Lower lobe of right lung (tissue), 2 donors: Measurements from ENCODE around the gene GARIN5A. TPM values are rescaled to one million over a fixed set of nuclear protein-coding genes. Genes with fewer than 3 reads are reported as not detected.
A peak's percentile ranks its signal among the peaks of the same experiment; 100 is the strongest.

Source experiments
- ATAC-seq, 2 donors: fragments of 200-7000 bp; cut with Tn5 transposase; one replicate each; pipeline ENCODE4 v1.9.1; 2020 to 2022; ENCODE audit warnings: mild to moderate bottlenecking in 2 of 2, moderate library complexity in 2 of 2
- DNase-seq: peaks from one replicate; pipeline ENCODE4 v3.0.0-alpha.2; 2020
- H3K27ac ChIP-seq: fragments of 200-600 bp; one replicate; pipeline ENCODE4 v1.8.0; 2022
- H3K27me3 ChIP-seq: fragments of 200-600 bp; one replicate; pipeline ENCODE4 v1.8.0; 2022; ENCODE audit warnings: low read depth
- H3K36me3 ChIP-seq: fragments of 200-600 bp; one replicate; pipeline ENCODE4 v1.8.0; 2022; ENCODE audit warnings: mild to moderate bottlenecking
- H3K4me1 ChIP-seq: fragments of 200-600 bp; one replicate; pipeline ENCODE4 v1.8.0; 2022
- H3K4me3 ChIP-seq: fragments of 200-600 bp; one replicate; pipeline ENCODE4 v1.8.0; 2022; ENCODE audit warnings: mild to moderate bottlenecking
- H3K9me3 ChIP-seq: fragments of 200-600 bp; one replicate; pipeline ENCODE4 v1.8.0; 2022
- intact Hi-C: fragments of 100-400 bp; cut with DNase I; formaldehyde crosslinking; loops from one replicate; pipeline ENCODE4 v1.11.0; 2022
- total RNA-seq: library from RNA; stranded (reverse); fragmentation: NEBNext Ultra II Directional; extraction: Animal tissue kit (Norgen Biotek cat#: 25700); gene quantifications from one replicate; pipeline ENCODE4 v1.2.1, GENCODE V29; 2021
- TF ChIP-seq, protein P1 (sequence below): fragments of 200-600 bp; IDR thresholded peaks from one replicate; pipeline ENCODE4 v1.8.0; 2022; ENCODE audit warnings: antibody characterized with exemption, mild to moderate bottlenecking
- donor health status: DM: no; HTN: yes; CAD: no; lungs with severe emphysema.

GARIN5A gene
- total RNA-seq, 1 donor from 2014 or later: 2.2 TPM

DNA sequence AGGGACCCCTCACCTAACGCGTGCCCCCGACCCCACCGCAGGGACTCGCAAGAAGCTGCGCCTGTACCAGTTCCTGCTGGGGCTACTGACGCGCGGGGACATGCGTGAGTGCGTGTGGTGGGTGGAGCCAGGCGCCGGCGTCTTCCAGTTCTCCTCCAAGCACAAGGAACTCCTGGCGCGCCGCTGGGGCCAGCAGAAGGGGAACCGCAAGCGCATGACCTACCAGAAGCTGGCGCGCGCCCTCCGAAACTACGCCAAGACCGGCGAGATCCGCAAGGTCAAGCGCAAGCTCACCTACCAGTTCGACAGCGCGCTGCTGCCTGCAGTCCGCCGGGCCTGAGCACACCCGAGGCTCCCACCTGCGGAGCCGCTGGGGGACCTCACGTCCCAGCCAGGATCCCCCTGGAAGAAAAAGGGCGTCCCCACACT lies 48.6 kb downstream of the GARIN5A start:
- peak overlapping the region; percentile 72 for H3K27ac ChIP-seq

DNA sequence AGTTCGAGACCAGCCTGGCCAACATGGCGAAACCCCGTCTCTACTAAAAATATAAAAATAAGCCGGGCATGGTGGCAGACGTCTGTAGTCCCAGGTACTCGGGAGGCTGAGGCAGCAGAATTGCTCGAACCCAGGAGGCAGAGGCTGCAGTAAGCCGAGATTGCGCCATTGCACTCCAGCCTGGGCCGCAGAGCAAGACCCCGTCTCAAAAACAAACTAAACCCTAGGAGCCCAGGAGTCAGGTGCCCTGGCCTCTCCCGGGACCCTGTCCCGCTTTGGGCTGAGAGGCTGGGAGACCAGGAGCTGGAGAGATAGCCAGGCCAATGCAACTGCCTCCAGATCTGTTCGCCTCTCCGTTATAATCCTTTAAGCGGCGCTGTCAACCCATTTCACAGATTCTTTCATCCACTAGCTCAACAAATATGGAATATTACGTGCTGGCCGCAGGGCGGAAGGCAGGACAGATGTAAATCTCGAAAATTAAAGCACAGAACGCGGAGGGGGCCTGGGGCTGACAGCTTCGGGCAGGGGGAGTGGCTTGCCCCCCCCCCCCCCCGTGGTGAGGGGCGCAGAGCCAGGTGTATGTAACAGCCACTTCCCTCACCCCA lies 49.2 kb downstream of the GARIN5A start:
- peaks cover 14% of the 10 kb centered on the region for H3K27me3 ChIP-seq
- H3K9me3 ChIP-seq: no peaks in the 10 kb centered on the region
- H3K36me3 ChIP-seq: no peaks in the 10 kb centered on the region
- peak overlapping the region; percentile 42 for H3K4me3 ChIP-seq
- H3K4me1 ChIP-seq: peaks cover 19% of the 10 kb centered on the region
- H3K27ac ChIP-seq: peak overlapping the region; percentile 72
- no peak for DNase-seq
- TF ChIP-seq, protein P1, sequence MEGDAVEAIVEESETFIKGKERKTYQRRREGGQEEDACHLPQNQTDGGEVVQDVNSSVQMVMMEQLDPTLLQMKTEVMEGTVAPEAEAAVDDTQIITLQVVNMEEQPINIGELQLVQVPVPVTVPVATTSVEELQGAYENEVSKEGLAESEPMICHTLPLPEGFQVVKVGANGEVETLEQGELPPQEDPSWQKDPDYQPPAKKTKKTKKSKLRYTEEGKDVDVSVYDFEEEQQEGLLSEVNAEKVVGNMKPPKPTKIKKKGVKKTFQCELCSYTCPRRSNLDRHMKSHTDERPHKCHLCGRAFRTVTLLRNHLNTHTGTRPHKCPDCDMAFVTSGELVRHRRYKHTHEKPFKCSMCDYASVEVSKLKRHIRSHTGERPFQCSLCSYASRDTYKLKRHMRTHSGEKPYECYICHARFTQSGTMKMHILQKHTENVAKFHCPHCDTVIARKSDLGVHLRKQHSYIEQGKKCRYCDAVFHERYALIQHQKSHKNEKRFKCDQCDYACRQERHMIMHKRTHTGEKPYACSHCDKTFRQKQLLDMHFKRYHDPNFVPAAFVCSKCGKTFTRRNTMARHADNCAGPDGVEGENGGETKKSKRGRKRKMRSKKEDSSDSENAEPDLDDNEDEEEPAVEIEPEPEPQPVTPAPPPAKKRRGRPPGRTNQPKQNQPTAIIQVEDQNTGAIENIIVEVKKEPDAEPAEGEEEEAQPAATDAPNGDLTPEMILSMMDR: no peak
- intact Hi-C loops: no loop called here
- ATAC-seq: no peak

More for the DNA sequence above, 48.6 kb downstream of the GARIN5A start:
- Histone ChIP-seq H3K9me3 (no peaks in the 10 kb centered on the region), H3K4me1 (peaks cover 22% of the 10 kb centered on the region), H3K4me3 (peak overlapping the region; percentile 42), H3K27me3 (peaks cover 16% of the 10 kb centered on the region), H3K36me3 (no peaks in the 10 kb centered on the region)
- peak; percentile 96 for DNase-seq
- TF ChIP-seq, protein P1: no peak
- intact Hi-C loops: no loop called here
- peak; percentile 73 to 79 for ATAC-seq

DNA sequence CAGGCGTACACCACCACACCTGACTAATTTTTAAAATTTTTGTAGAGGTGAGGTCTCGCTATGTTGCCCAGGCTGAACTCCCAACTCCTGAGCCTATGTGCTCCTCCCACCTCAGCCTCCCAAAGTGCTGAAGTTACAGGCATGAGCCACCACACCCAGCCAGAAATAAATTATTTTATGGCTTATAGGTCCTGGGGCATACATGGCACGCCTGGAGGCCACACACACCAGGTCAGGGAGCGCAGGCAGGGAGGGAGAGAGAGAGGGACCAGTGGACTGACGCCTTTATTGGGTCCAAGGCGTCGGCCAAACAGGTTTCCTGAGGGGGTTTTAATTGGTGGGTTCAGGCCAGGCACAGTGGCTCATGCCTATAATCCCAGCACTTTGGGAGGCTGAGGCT lies 51.1 kb downstream of the GARIN5A start:
- Histone ChIP-seq H3K36me3 (no peaks in the 10 kb centered on the region), H3K27me3 (peaks cover 26% of the 10 kb centered on the region), H3K4me3 (no peak overlapping the region), H3K27ac (no peak overlapping the region), H3K9me3 (no peaks in the 10 kb centered on the region), H3K4me1 (peaks cover 12% of the 10 kb centered on the region)
- ATAC-seq (no peak), DNase-seq (no peak)
- intact Hi-C loops: no loop called here
- TF ChIP-seq, protein P1: no peak

DNA sequence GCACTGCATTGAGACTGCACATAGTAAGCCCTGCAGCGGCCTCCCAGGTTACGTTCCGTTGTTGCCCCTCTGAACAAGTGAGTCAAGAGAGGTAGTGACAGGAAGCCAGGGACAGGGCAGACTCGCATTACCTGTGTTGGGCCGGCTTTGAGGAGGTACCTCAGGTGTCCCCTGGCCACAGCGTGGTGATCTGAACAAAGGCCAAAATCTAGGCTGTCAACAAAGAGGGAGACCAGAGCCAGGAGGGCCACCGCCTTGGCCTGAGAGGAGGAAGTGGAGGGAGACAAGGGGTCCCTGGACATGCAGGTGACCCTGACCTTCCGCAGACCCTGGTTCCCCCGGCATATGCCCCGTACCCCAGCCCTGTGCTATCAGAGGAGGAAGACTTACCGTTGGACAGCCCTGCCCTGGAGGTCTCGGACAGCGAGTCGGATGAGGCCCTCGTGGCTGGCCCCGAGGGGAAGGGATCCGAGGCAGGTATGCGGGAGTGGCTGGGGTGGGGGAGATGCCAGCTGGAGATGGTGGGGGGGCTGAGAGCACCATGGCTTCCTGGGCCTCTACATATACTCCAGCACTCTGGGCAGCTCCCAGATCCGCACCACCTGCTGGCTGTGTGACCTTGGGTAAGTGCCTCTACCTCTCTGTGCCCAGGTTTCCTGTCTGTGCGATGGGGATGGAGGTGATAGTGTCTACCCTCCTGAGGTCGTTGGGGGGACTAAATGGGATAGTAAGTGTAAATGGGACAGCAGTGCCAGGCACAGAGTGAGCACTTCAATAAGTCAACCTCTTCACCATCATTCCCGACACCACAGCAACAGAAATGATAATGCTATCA lies 53.2 kb downstream of the GARIN5A start:
- intact Hi-C loops: no loop called here
- peaks cover 10% of the 10 kb centered on the region for H3K4me1 ChIP-seq
- DNase-seq (no peak), ATAC-seq (no peak)
- H3K27ac ChIP-seq: no peak overlapping the region
- H3K4me3 ChIP-seq: no peak overlapping the region
- H3K27me3 ChIP-seq: peaks cover 40% of the 10 kb centered on the region
- no peaks in the 10 kb centered on the region for H3K9me3 ChIP-seq
- TF ChIP-seq, protein P1: no peak
- H3K36me3 ChIP-seq: no peaks in the 10 kb centered on the region

DNA sequence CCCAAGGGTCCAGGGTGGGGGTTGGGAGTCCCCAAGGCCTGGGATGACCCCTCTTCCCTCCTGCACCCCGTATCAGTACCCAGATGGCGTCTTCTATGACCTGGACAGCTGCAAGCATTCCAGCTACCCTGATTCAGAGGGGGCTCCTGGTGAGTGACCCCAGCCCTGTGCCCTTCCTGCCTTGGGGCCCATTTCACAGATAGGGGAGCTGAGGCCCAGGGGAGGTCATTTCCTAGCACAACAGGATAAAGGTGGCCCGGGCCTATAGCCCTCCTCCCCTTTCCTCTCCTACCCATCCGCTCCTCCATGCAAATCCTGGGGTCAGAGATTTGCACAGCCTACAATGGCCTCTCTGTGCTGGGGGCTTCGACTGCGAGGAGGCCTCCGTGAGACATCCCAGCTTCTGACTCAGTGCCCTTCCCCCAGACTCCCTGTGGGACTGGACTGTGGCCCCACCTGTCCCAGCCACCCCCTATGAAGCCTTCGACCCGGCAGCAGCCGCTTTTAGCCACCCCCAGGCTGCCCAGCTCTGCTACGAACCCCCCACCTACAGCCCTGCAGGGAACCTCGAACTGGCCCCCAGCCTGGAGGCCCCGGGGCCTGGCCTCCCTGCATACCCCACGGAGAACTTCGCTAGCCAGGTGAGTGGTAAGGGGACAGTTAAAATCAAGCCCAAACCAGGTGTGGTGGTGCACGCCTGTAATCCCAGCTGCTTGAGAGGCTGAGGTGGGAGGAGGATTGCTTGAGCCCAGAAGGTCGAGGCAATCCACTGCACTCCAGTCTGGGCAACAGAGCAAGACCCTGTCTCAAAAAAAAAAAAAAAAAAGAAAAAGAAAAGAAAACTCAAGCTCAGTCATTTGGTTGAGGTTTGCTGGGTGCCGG lies 54.0 kb downstream of the GARIN5A start:
- ATAC-seq: no peak
- Histone ChIP-seq H3K27ac (no peak overlapping the region), H3K4me3 (no peak overlapping the region), H3K4me1 (peaks cover 1% of the 10 kb centered on the region), H3K27me3 (peaks cover 49% of the 10 kb centered on the region), H3K36me3 (no peaks in the 10 kb centered on the region), H3K9me3 (no peaks in the 10 kb centered on the region)
- TF ChIP-seq, protein P1: no peak
- intact Hi-C loops: no loop called here
- DNase-seq: no peak
